Measurements from ENCODE around the gene USP1.

USP1 gene

DNA sequence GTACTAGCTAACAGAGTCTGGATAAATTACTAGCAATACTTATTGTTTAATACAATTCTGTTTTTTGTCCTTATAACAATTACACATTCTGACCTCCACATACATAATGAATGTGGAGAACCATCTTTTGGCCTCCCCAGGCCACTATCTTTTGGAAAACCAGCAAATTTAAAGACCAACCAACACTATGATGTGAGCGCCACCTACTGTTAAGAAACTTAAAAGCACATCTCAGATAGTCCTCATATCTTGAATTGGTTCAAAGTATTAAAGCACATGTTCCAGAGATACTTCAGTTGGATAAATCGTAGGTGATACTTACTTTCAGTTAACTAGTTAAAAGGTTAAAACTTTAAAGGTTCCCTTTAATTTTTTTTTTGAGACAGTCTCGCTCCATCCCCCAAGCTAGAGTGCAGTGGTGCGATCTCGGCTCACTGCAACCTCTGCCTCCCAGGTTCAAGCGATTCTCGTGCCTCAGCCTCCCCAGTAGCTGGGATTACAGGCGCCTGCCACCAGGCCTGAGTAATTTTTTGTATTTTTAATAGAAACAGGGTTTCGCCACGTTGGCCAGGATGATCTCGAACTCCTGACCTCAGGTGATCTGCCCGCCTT lies 29.3 kb upstream of the USP1 start:
- DNase-seq (ENCODE audit: low read depth), result peak; percentile 51
- H3K4me3 ChIP-seq (ENCODE audit: low read depth, low read length), result no peak overlapping the region
- TF ChIP-seq, protein P1, sequence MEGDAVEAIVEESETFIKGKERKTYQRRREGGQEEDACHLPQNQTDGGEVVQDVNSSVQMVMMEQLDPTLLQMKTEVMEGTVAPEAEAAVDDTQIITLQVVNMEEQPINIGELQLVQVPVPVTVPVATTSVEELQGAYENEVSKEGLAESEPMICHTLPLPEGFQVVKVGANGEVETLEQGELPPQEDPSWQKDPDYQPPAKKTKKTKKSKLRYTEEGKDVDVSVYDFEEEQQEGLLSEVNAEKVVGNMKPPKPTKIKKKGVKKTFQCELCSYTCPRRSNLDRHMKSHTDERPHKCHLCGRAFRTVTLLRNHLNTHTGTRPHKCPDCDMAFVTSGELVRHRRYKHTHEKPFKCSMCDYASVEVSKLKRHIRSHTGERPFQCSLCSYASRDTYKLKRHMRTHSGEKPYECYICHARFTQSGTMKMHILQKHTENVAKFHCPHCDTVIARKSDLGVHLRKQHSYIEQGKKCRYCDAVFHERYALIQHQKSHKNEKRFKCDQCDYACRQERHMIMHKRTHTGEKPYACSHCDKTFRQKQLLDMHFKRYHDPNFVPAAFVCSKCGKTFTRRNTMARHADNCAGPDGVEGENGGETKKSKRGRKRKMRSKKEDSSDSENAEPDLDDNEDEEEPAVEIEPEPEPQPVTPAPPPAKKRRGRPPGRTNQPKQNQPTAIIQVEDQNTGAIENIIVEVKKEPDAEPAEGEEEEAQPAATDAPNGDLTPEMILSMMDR (IDR thresholded peaks at IDR 0.05; ENCODE audit: insufficient read depth, low read depth, low read length, missing control alignments), result peak; percentile 59

DNA sequence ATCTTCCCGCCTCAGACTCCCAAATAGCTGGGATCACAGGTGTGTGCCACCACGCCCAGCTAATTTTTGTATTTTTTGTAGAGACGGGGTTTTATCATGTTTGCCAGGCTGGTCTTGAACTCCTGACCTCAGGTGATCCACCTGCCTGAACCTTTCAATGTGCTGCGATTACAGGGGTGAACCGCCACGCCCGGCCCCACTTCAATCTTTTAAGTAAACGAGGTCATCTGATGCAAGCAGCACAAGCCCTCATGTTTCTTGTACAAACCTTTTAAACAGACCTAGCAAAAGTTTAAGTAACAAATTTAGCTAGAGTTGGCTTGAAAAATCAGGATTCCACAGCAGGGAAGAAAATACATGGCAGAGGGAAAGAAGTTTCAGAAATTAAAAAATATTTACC lies 21.2 kb upstream of the USP1 start:
- no peak overlapping the region for H3K4me3 ChIP-seq (ENCODE audit: low read depth, low read length)
- TF ChIP-seq, protein P1 (IDR thresholded peaks at IDR 0.05; ENCODE audit: insufficient read depth, low read depth, low read length, missing control alignments), result no peak
- DNase-seq (ENCODE audit: low read depth), result no peak

DNA sequence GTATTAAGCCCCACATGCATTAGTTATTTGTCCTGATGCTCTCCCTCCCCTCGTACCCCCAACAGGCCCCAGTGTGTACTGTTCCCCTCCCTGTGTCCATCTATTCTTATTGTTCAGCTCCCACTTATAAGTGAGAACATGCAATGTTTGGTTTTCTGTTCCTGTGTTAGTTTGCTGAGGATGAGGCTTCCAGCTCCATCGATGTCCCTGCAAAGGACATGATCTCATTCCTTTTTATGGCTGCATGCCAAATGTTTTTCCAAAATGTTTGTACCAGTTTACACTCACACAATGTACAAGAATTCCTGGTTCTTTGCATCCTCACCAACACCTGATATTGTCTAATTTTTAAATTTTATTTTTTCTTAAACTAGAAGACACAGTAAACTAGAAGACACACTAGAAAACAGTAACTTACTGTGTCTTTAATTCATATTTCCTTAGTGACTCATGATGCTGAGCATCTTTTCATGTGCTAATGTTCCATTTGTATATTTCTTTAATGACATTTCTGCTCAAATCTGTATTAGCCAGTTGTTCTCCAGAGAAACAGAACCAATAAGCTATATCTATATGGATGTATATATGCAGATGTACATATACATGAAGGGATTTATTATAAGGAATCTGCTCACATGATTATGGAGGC lies 19.4 kb upstream of the USP1 start:
- TF ChIP-seq, protein P1 (IDR thresholded peaks at IDR 0.05; ENCODE audit: insufficient read depth, low read depth, low read length, missing control alignments), result no peak
- H3K4me3 ChIP-seq (ENCODE audit: low read depth, low read length), result no peak overlapping the region
- DNase-seq (ENCODE audit: low read depth), result no peak

DNA sequence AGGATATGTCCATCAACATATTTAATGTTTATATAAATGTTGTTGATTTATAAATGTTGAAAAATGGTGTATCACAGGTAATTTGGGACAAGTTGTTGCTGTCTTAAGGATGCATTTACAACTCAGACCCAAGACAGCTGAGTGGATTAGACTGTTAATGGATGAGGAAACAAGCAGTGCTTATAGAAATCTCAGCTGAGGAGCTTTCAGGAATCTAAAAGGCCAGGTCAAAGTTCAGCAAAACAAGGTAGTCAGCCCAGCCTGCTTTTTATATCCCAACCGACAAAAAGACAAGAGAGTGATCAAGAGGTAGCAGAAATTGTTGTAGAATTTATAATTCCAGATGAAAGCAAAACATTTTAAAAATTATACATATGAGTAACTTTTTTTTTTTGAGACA lies 16.6 kb upstream of the USP1 start:
- TF ChIP-seq, protein P1 (IDR thresholded peaks at IDR 0.05; ENCODE audit: insufficient read depth, low read depth, low read length, missing control alignments), result no peak

DNA sequence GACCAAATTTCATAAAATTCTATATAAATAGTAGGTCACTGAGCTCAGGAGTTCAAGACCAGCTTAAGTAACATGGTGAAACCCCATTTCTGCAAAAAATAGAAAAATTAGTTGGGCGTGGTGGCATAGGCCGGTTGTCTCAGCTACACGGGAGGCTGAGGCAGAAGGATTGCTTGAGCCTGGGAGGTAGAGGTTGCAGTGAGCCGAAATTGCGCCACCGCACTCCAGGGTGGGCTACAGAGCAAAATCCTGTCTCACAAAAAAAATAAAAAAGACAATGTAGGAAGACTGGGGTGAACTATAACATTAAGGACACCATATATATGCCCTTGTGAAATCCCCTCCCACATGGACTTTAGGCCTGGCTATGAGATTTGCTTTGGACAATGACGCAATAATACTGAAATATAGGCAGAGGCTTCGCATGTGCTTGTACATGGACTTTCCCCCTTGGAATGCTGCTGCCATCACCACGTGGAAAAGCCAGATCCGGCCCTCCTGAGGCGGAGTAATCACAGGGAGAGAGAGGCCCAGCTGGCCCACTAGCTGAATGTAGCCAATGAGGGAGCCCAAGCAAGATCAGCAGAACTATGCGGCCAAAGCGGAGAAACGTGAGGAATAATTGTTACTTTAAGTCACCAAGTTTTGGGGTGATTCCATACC lies 13.1 kb upstream of the USP1 start:
- DNase-seq (ENCODE audit: low read depth), result no peak
- no peak overlapping the region for H3K4me3 ChIP-seq (ENCODE audit: low read depth, low read length)
- TF ChIP-seq, protein P1 (IDR thresholded peaks at IDR 0.05; ENCODE audit: insufficient read depth, low read depth, low read length, missing control alignments), result no peak

More for the DNA sequence above, 16.6 kb upstream of the USP1 start:
- H3K4me3 ChIP-seq (ENCODE audit: low read depth, low read length), result no peak overlapping the region
- DNase-seq (ENCODE audit: low read depth), result no peak

DNA sequence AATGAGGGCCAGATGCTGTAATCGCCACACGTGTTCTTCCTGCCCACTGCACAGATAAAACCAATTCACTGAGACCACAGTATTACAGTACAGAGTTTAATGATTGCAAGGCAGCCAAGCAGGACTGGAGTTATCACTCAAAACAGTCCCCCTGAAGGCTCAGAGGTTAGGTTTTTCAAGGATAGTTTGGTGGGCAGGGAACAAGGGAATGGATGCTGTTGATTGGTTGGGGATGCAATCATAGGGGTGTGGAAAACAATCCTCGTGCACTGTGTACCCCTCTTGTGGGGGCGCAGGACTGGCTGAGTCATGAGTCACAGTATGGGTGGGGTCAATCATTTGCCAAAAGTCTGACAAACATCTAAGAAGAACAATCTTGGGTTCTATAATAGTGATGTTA lies 12.4 kb upstream of the USP1 start:
- H3K4me3 ChIP-seq (ENCODE audit: low read depth, low read length), result no peak overlapping the region
- DNase-seq (ENCODE audit: low read depth), result no peak
- TF ChIP-seq, protein P1 (IDR thresholded peaks at IDR 0.05; ENCODE audit: insufficient read depth, low read depth, low read length, missing control alignments), result no peak

All from GM12865 (cell line).